Measurements from ENCODE around the gene LRRC19.

DNA sequence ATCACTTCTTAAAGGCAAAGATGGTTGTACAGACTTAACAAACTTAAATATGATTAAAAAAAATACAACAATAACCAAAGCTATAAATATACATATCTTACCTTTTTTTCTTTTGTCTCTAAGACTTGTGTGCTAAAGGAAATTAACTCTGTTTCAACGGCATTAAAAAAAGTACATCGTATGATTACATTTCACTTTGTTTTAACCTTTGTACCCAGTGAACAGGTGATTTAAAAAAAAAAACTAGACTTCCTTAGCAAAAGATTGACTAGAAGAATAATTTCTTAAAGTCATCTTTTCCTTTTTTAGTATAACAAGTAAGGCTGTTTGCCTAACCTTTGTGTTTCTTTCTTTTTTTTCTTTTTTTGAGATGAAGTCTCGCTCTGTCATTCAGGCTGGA, at the start of gene LRRC19:
- TF ChIP-seq POLR2AphosphoS5 (IDR thresholded peaks at IDR 0.05; ENCODE audit: borderline replicate concordance, low read depth, low read length) (no peak), EZH2 (IDR thresholded peaks at IDR 0.05) (no peak)
